Astrocyte of the hippocampus (primary cell): ENCODE data around the gene AK4.

Experiments used
- DNase-seq: peaks from one replicate; pipeline ENCODE4 v3.0.0; 2011; ENCODE audit warnings: low read depth, low spot score

AK4 gene

GRCh38 chr1:65278376-65279069 is 130.5 kb downstream of the AK4 start:
- peak; percentile 6 for DNase-seq

- DNase-seq: no peak
These were observed 131.2 kb downstream of the AK4 start for GRCh38 chr1:65279070-65279779.
